ENCODE measurements around the gene KDM2B. TPM values are rescaled to one million over a fixed set of nuclear protein-coding genes. Genes with fewer than 3 reads are reported as not detected.
A peak's percentile ranks its signal among the peaks of the same experiment; 100 is the strongest.

Gene KDM2B
- polyA plus RNA-seq, 2 of the 4 experiments (the other 2 are of a cell fraction) = 10.4 to 18.4 TPM

GRCh38 chr12:121532503-121533393 is 48.1 kb downstream of the KDM2B start:
- TF ChIP-seq GATA3 (IDR thresholded peaks at IDR 0.05; ENCODE audit: borderline replicate concordance) (no peak), HMGXB4 (CRISPR knock-in tag; IDR thresholded peaks at IDR 0.05; ENCODE audit: borderline replicate concordance) (no peak), EHF (CRISPR knock-in tag; IDR thresholded peaks at IDR 0.05) (no peak)
- ATAC-seq = no peak
- 84% methylated on average over 12 of the region's 16 CpGs for WGBS (ENCODE audit: missing lambda C conversion rate)
- ChIA-PET POLR2A (no interaction called here), CTCF (interaction anchor here (0.6 to 1.5 kb wide), 5 partner anchors 10 to 33 kb away, joined by 3 to 7 read pairs (median 3); no protein-coding TSS in a partner anchor)
- peaks cover 26% of the 10 kb centered on the region for H3K4me1 ChIP-seq
- H3K9me3 ChIP-seq = no peaks in the 10 kb centered on the region
- no peak for FAIRE-seq
- H3K27ac ChIP-seq = no peak overlapping the region
- H3K4me3 ChIP-seq = no peak overlapping the region
- DNase-seq (ENCODE audit: low read depth in 1 of 2, low spot score in 1 of 2) = no peak
- H3K4me2 ChIP-seq = no peak overlapping the region

- no peak overlapping the region for H3K27ac ChIP-seq
- WGBS (ENCODE audit: missing lambda C conversion rate) = 90% methylated on average over 1 of the region's 1 CpG
- peaks cover 21% of the 10 kb centered on the region for H3K4me1 ChIP-seq
- no peak overlapping the region for H3K4me3 ChIP-seq
- POLR2A ChIA-PET = no interaction called here
- no peak overlapping the region for H3K4me2 ChIP-seq
- DNase-seq (ENCODE audit: low read depth in 1 of 2, low spot score in 1 of 2) (no peak), ATAC-seq (no peak), FAIRE-seq (no peak)
- CTCF ChIA-PET = interaction anchor here (1.7 to 2.3 kb wide), 2 partner anchors 21 to 151 kb away, joined by 3 to 8 read pairs; no protein-coding TSS in a partner anchor
- no peak for TF ChIP-seq POLR2A (IDR thresholded peaks at IDR 0.05; ENCODE audit: low read length)
- peak; percentile 57 for TF ChIP-seq ZFP36 (IDR thresholded peaks at IDR 0.05; ENCODE audit: borderline replicate concordance, partially characterized antibody)
- H3K9me3 ChIP-seq = no peaks in the 10 kb centered on the region
These were observed 49.5 kb downstream of the KDM2B start for GRCh38 chr12:121531356-121531750.

DNA sequence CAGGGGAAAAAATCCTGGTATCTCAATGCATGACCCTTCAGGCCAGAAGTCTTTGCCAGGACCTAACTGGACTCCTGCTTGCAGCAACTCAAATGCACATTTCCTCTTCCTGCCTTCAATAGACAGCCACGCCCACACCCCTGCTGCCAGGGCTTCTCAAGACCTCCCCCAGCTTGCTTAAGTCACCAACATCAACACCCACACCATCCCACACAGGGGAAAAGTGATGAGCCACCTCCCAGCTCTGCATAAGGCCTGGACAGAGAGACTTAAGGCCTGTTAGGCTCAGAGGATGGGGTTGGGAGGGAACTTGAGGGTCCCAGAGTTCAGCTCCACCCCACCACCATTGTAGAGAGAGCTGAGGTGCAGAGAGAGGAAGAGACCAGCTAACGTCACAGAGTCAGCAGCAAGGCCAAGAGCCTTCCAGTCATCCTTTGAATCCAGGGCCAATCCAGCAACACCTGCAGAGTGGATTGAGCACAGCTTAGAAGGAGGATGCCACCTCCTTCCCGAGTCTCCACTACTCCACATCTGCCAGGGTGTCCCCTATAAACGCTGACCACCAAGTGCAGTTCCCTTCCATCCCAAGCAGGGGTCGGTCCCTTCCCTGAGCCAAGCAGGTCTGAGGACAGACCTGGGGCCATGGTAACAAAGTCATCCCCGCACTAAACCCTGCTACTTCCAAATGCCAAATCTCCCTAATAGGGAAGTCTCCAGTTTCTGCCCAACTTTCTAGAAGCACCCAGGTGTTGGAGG is 50.0 kb downstream of the KDM2B start:
- FAIRE-seq (no peak), ATAC-seq (peak; percentile 61 to 78)
- CTCF ChIA-PET = interaction anchor here (1.7 to 2.3 kb wide), 2 partner anchors 21 to 152 kb away, joined by 3 to 8 read pairs; no protein-coding TSS in a partner anchor

DNA sequence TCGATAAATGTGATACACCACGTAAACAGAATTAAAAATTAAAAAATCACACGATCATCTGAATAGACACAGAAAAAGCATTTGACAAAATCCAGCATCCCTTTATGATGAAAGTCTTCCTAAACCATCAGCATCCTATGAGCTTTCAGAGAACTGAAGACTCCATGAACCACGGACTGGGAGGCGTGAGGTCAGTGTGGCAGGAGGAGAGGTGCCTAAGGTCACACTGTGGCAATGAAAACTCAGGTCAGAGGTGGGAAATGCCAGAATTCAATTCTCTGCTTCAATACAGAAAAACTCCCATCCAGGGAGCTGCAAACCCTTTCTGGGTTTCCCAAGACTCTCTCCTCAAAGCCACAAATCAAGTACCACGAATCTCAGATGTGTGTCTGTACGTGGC is 51.6 kb downstream of the KDM2B start:
- no peak overlapping the region for H3K4me2 ChIP-seq
- no peaks in the 10 kb centered on the region for H3K9me3 ChIP-seq
- no peak for ATAC-seq
- POLR2A ChIA-PET = no interaction called here
- peaks cover 14% of the 10 kb centered on the region for H3K4me1 ChIP-seq
- CTCF ChIA-PET = interaction anchor here (1.3 to 1.9 kb wide), 2 partner anchors 13 to 29 kb away, joined by 5 to 10 read pairs; no protein-coding TSS in a partner anchor
- no peak overlapping the region for H3K4me3 ChIP-seq
- no peak for DNase-seq (ENCODE audit: low read depth in 1 of 2, low spot score in 1 of 2)
- H3K27ac ChIP-seq = no peak overlapping the region
- WGBS (ENCODE audit: missing lambda C conversion rate) = 91% methylated on average over 7 of the region's 7 CpGs
- no peak for FAIRE-seq
- TF ChIP-seq CHD2 (IDR thresholded peaks at IDR 0.05; ENCODE audit: low read length, partially characterized antibody) (no peak), RCOR1 (IDR thresholded peaks at IDR 0.05; ENCODE audit: low read depth, low read length) (no peak), SREBF2 (IDR thresholded peaks at IDR 0.05) (no peak), MAFK (IDR thresholded peaks at IDR 0.05; ENCODE audit: partially characterized antibody) (no peak), MYC (IDR thresholded peaks at IDR 0.05; ENCODE audit: borderline replicate concordance, low read length) (no peak), HOXB13 (CRISPR knock-in tag; IDR thresholded peaks at IDR 0.05; ENCODE audit: low read depth) (no peak), ESRRA (IDR thresholded peaks at IDR 0.05; ENCODE audit: borderline replicate concordance, low read length) (no peak), CTCF (IDR thresholded peaks at IDR 0.05) (no peak), HMGXB4 (CRISPR knock-in tag; IDR thresholded peaks at IDR 0.05; ENCODE audit: borderline replicate concordance) (no peak), HES2 (IDR thresholded peaks at IDR 0.05) (no peak), CEBPB (IDR thresholded peaks at IDR 0.05) (no peak), ZSCAN20 (CRISPR knock-in tag; IDR thresholded peaks at IDR 0.05) (no peak), NFE2L2 (conservative IDR thresholded peaks at IDR 0.05; ENCODE audit: low read length) (no peak), PHF8 (IDR thresholded peaks at IDR 0.05; ENCODE audit: borderline replicate concordance, low read depth) (no peak), SMC3 (IDR thresholded peaks at IDR 0.05) (no peak), RARB (CRISPR knock-in tag; IDR thresholded peaks at IDR 0.05) (no peak)

More for the DNA sequence above, 50.0 kb downstream of the KDM2B start:
- Histone ChIP-seq H3K9me3 (no peaks in the 10 kb centered on the region), H3K4me3 (no peak overlapping the region), H3K4me2 (no peak overlapping the region), H3K4me1 (peaks cover 15% of the 10 kb centered on the region), H3K27ac (0 out of 6 replicates have a peak overlapping the region, but pooled peaks of 1 of the 2 experiments have one; percentile 1)
- POLR2A ChIA-PET = no interaction called here
- peak in 1 of 2 experiments; percentile 77 for DNase-seq (ENCODE audit: low read depth in 1 of 2, low spot score in 1 of 2)
- WGBS (ENCODE audit: missing lambda C conversion rate) = 58% methylated on average over 6 of the region's 6 CpGs
- no peak for TF ChIP-seq KDM5A (IDR thresholded peaks at IDR 0.05)
- TF ChIP-seq HOXB13 (CRISPR knock-in tag; IDR thresholded peaks at IDR 0.05; ENCODE audit: low read depth) = no peak
- TF ChIP-seq RFX5 (IDR thresholded peaks at IDR 0.05) = no peak
